ENCODE data around the gene REEP2. TPM values are rescaled to one million over a fixed set of nuclear protein-coding genes. Genes with fewer than 3 reads are reported as not detected.

The REEP2 gene
- total and polyA plus RNA-seq, 11 donors, result 1.6 to 11.2 (median 5.4) TPM

Other genes with a start within 250 kb of the REEP2 start
- 10 to 100 TPM; 11.9 to 25.6 (median 17.2) TPM for gene CDC23, start 225.7 kb upstream of the REEP2 start, total RNA-seq
- 10 to 100 TPM; 10.1 to 17.4 TPM for gene CDC23, start 225.7 kb upstream of the REEP2 start, polyA plus RNA-seq
- 1 to 10 TPM in 1 of 9 donors, under 1 TPM in 8; 0.35 to 1.3 (median 0.67) TPM for gene GFRA3, start 164.4 kb upstream of the REEP2 start, total RNA-seq
- 1 to 10 TPM in 1 of 2 donors, under 1 TPM in 1; 0.40 to 1.1 TPM for gene GFRA3, start 164.4 kb upstream of the REEP2 start, polyA plus RNA-seq
- 1 to 10 TPM in 1 of 9 donors, under 1 TPM in 3, not detected in 5; 0.19 to 2.5 (median 0.58) TPM for gene CDC25C, start 107.3 kb upstream of the REEP2 start, total RNA-seq
- under 1 TPM in 1 of 2 donors, not detected in 1; 0.08 TPM for gene CDC25C, start 107.3 kb upstream of the REEP2 start, polyA plus RNA-seq
- 10 to 100 TPM; 21.5 to 41.0 (median 26.2) TPM for gene FAM53C, start 100.8 kb upstream of the REEP2 start, total RNA-seq
- 10 to 100 TPM; 15.0 to 18.3 TPM for gene FAM53C, start 100.8 kb upstream of the REEP2 start, polyA plus RNA-seq
- gene KDM3B, start 86.4 kb upstream of the REEP2 start, total RNA-seq, result 10 to 100 TPM; 31.9 to 65.1 (median 52.6) TPM
- gene KDM3B, start 86.4 kb upstream of the REEP2 start, polyA plus RNA-seq, result 10 to 100 TPM; 17.0 to 18.2 TPM
- 100 to 1,000 TPM in 1 of 9 donors, 10 to 100 TPM in 4, 1 to 10 TPM in 4; 4.0 to 133 (median 15.3) TPM for gene EGR1, start 26.4 kb downstream of the REEP2 start, total RNA-seq
- 10 to 100 TPM; 13.9 to 16.2 TPM for gene EGR1, start 26.4 kb downstream of the REEP2 start, polyA plus RNA-seq
- gene ETF1, start 104.2 kb downstream of the REEP2 start, total RNA-seq, result 100 to 1,000 TPM in 1 of 9 donors, 10 to 100 TPM in 8; 52.4 to 116 (median 81.8) TPM
- gene ETF1, start 104.2 kb downstream of the REEP2 start, polyA plus RNA-seq, result 100 to 1,000 TPM in 1 of 2 donors, 10 to 100 TPM in 1; 19.0 to 104 TPM
- gene HSPA9, start 136.3 kb downstream of the REEP2 start, total RNA-seq, result 100 to 1,000 TPM; 211 to 481 (median 313) TPM
- gene HSPA9, start 136.3 kb downstream of the REEP2 start, polyA plus RNA-seq, result 100 to 1,000 TPM; 115 to 408 TPM

All from heart left ventricle (tissue), 11 donors.